GM19035 (cell line): Measurements from ENCODE around the gene TACR1.
"Not testable (repeated sequence)": the region's sequence is repeated elsewhere in the genome, so short reads cannot be mapped to it uniquely, and the experiment has no call there.

Experiments
- ATAC-seq: cut with Tn5 transposase; IDR thresholded peaks from one replicate; pipeline ENCODE4 v1.9.1; 2021; ENCODE audit not compliant: unreplicated experiment

The TACR1 gene

GRCh38 chr2:75146606-75147332 is 52.6 kb downstream of the TACR1 start:
- no peak for ATAC-seq

DNA sequence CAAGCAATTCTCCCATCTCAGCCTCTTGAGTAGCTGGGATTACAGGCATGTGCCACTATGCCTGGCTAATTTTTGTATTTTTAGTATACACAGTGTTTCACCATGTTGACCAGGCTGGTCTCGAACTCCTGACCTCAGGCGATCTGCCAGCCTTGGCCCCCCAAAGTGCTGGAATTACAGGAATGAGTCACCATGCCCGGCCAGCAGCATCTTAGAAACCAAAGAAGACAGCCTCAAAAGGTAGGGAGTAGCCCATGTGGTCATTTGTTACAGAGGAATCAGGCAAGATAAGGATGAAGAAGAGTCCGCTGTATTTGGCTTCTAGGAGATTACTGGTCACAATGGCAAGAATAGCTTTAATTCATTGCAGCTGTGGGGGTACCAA is 53.1 kb downstream of the TACR1 start:
- ATAC-seq, result not testable (repeated sequence)

DNA sequence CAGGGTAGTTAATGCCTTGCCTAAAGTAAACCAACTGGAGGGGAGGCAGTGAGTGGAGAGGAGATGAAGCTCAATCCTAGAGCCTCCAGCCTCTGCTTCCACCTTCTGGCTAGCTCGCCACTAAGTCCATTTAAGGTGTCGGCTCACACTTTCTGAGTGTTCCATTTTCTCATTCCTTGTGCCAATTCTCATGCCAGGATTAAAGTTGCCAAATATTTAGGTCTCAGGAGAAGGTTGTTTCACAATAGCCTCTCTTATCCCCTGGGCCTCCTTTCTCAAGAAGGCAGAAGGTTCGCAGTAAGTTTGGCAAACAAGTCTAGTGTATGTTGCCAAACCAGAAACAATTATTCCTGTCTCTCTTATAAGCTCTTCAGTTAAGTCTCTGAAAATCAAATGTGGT is 57.2 kb downstream of the TACR1 start:
- ATAC-seq, result no peak

DNA sequence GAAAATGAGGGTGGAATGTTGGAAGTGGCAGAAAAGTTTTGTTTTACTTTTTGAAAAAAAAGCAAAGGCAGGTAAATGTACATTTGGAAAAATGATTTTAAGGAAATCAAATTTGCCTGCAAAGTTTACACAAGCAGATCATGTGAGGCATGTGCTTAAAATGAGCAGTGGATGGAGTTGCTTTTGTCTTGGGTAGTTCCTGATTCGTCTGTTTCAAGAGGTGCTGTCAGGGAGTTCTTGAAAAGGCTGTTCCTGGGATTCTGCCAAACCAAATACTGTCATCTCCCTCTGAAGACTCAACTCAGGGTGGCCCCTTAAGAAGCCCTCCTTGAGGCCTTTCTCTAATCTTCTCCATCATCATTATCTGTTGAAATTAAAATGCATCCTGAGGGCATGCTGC is 59.0 kb downstream of the TACR1 start:
- no peak for ATAC-seq

DNA sequence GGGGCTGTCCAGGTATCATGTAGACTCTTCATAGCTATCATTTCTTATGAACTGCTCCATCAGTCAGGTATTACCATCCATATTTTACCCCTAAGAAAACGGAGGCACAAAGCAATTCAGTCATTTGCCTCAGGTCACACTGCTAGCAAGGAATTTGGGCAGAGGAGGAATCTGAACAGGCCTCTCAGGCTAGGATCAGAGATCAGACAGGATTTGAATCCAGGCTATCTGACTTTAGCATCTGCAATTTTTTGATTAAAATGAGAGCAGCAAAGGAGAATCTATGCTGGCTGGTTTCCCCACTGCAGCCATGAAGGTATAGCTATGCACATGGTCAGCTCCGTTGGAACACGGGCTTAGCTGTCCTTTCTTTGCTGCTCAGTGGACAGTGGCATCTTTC is 60.1 kb downstream of the TACR1 start:
- ATAC-seq, result no peak

- no peak for ATAC-seq
Measured at GRCh38 chr2:75138528-75138927, 60.8 kb downstream of the TACR1 start.

GRCh38 chr2:75135776-75136400 is 63.4 kb downstream of the TACR1 start:
- no peak for ATAC-seq

GRCh38 chr2:75134860-75135259 is 64.5 kb downstream of the TACR1 start:
- ATAC-seq, result no peak

GRCh38 chr2:75133621-75134570 is 65.4 kb downstream of the TACR1 start:
- no peak for ATAC-seq

- ATAC-seq, result no peak
Measured at GRCh38 chr2:75130171-75130570, 69.1 kb downstream of the TACR1 start.

- no peak for ATAC-seq
Measured at GRCh38 chr2:75123876-75124275, 75.4 kb downstream of the TACR1 start.

GRCh38 chr2:75113231-75113869 is 86.0 kb downstream of the TACR1 start:
- ATAC-seq, result no peak

GRCh38 chr2:75108937-75109482 is 90.3 kb downstream of the TACR1 start:
- ATAC-seq, result no peak

DNA sequence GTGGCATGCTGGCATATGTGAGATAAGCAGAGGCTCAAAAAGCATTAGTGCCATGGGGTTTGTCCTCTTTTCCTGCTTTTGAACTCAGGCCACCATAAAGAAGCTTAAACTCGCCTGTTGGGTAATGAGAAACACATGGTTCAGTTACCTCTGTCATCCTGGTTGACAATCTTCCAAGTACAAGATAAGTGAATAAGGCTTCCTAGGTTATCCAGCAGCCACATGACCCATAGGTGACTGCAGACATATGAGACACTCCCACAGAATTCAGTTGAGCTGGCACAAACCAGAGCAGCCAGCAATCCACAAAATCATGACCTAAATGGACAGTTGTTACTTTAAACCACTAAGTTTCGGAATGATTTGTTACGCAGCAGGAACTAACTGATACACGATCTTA is 97.3 kb downstream of the TACR1 start:
- no peak for ATAC-seq

DNA sequence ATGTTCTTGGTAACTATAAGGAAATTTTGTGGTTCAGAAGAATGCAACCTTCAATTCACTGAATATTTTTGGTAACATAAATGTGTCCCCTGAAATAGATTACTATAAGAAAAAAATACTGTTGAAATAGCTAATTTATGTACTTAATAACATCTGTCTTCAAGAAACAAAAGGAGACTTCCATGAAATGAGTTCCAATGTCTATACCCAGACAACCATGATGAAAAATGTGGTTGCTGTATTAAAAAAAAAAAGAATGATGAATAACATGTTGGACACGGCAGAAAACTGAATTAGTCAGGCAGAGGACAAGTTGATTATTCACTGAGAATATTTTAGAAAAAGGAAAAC is 98.5 kb downstream of the TACR1 start:
- ATAC-seq, result no peak

GRCh38 chr2:75100011-75100800 is 99.1 kb downstream of the TACR1 start:
- ATAC-seq, result no peak

- ATAC-seq, result no peak
Measured at GRCh38 chr2:75099521-75099922, 99.8 kb downstream of the TACR1 start.

DNA sequence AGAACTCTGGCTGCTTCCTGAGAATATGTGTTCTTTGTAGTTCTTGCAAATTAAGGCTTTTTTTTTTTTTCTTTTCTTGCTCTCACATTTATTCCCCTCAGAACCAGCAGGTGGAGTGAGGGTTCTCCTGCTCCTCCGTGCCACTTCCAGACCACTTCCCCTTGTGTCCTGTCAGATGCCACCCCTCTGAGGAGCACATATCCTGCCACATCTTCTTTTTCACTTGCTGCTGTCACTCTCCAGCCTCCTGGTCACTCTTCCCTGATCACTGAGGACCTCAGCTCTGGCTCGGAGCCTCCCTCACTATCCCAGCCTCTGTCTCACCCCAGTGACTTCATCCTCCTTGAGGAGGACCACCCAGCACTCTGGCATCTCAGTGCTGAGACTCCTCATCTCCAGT is 100.5 kb downstream of the TACR1 start:
- ATAC-seq, result no peak

GRCh38 chr2:75097831-75098230 is 101.5 kb downstream of the TACR1 start:
- no peak for ATAC-seq

GRCh38 chr2:75094405-75094804 is 104.9 kb downstream of the TACR1 start:
- ATAC-seq, result no peak
